ENCODE data around the gene RGL3.
"Not testable (repeated sequence)": the region's sequence is repeated elsewhere in the genome, so short reads cannot be mapped to it uniquely, and the experiment has no call there.

RGL3 gene

GRCh38 chr19:11450570-11451326 lies 31.6 kb upstream of the RGL3 start:
- DNase-seq (ENCODE audit: low spot score) = no peak

GRCh38 chr19:11448923-11449554 lies 29.9 kb upstream of the RGL3 start:
- DNase-seq (ENCODE audit: low spot score) = no peak

- DNase-seq (ENCODE audit: low spot score) = no peak
These were observed 29.3 kb upstream of the RGL3 start for GRCh38 chr19:11448410-11448809.

- DNase-seq (ENCODE audit: low spot score) = no peak
These were observed 28.5 kb upstream of the RGL3 start for GRCh38 chr19:11447347-11448262.

- DNase-seq (ENCODE audit: low spot score) = peak; percentile 68
These were observed 27.7 kb upstream of the RGL3 start for GRCh38 chr19:11446652-11447301.

- no peak for DNase-seq (ENCODE audit: low spot score)
These were observed 27.1 kb upstream of the RGL3 start for GRCh38 chr19:11446271-11446651.

- no peak for DNase-seq (ENCODE audit: low spot score)
These were observed 26.0 kb upstream of the RGL3 start for GRCh38 chr19:11445141-11445540.

- no peak for DNase-seq (ENCODE audit: low spot score)
These were observed 24.9 kb upstream of the RGL3 start for GRCh38 chr19:11444059-11444458.

GRCh38 chr19:11437955-11438354 lies 18.8 kb upstream of the RGL3 start:
- no peak for DNase-seq (ENCODE audit: low spot score)

- peak; percentile 16 for DNase-seq (ENCODE audit: low spot score)
These were observed 16.8 kb upstream of the RGL3 start for GRCh38 chr19:11435833-11436313.

- peak; percentile 99 for DNase-seq (ENCODE audit: low spot score)
These were observed 16.1 kb upstream of the RGL3 start, which contains the start of the genes ODAD3 and PRKCSH for GRCh38 chr19:11435057-11435832. ODAD3 (minus strand) TSS chr19:11435121; CDS start chr19:11435016, 105 bp downstream. PRKCSH (plus strand) TSS chr19:11435635; CDS start chr19:11436118, 483 bp downstream.

GRCh38 chr19:11434703-11435056 lies 15.6 kb upstream of the RGL3 start:
- DNase-seq (ENCODE audit: low spot score) = no peak

- DNase-seq (ENCODE audit: low spot score) = not testable (repeated sequence)
These were observed 14.4 kb upstream of the RGL3 start for GRCh38 chr19:11433526-11433925.

GRCh38 chr19:11426656-11427055 lies 7.5 kb upstream of the RGL3 start:
- DNase-seq (ENCODE audit: low spot score) = no peak

- no peak for DNase-seq (ENCODE audit: low spot score)
These were observed 6.8 kb upstream of the RGL3 start for GRCh38 chr19:11425719-11426457.

- no peak for DNase-seq (ENCODE audit: low spot score)
These were observed 4.7 kb upstream of the RGL3 start for GRCh38 chr19:11423791-11424181.

GRCh38 chr19:11423164-11423790 lies 4.2 kb upstream of the RGL3 start:
- DNase-seq (ENCODE audit: low spot score) = no peak

- DNase-seq (ENCODE audit: low spot score) = peak; percentile 32
These were observed 3.3 kb upstream of the RGL3 start for GRCh38 chr19:11422163-11423065.
